HEK293 (cell line): ENCODE data around the gene NMNAT3.

ENCODE experiments used
- CTCF ChIP-seq: fragments of 450-650 bp; formaldehyde crosslinking; IDR thresholded peaks from 2 replicates; pipeline ENCODE4 v1.5.1; 2016; ENCODE audit warnings: missing biosample characterization, missing genetic modification characterization
- HOXD13 ChIP-seq: sonication (generic); formaldehyde crosslinking; IDR thresholded peaks from 2 replicates; pipeline ENCODE4 v1.8.0; 2022; ENCODE audit warnings: missing genetic modification reagents, borderline replicate concordance
- ZNF18 ChIP-seq: fragments of 450-650 bp; formaldehyde crosslinking; IDR thresholded peaks from 2 replicates; pipeline ENCODE4 v1.5.1; 2016; ENCODE audit warnings: missing biosample characterization, missing genetic modification characterization

- TF ChIP-seq ZNF18 (tag by site-specific recombination), result no peak
- TF ChIP-seq CTCF, result no peak
- TF ChIP-seq HOXD13, result no peak
Measured at GRCh38 chr3:139639662-139640061, 38.1 kb downstream of the NMNAT3 start.
